Left colon (tissue), 2 donors: ENCODE measurements around the gene KANSL1. TPM values are rescaled to one million over a fixed set of nuclear protein-coding genes. Genes with fewer than 3 reads are reported as not detected.
A peak's percentile ranks its signal among the peaks of the same experiment; 100 is the strongest.
"Not testable (repeated sequence)": the region's sequence is repeated elsewhere in the genome, so short reads cannot be mapped to it uniquely, and the experiment has no call there.

Experiments
- ATAC-seq: fragments of 200-7000 bp; cut with Tn5 transposase; one replicate; pipeline ENCODE4 v1.9.1; 2020; ENCODE audit warnings: mild to moderate bottlenecking, moderate library complexity
- DNase-seq, 2 donors: peaks; one replicate each; pipeline ENCODE4 v3.0.0-alpha.2; 2020
- intact Hi-C, 2 donors: fragments of 100-400 bp; cut with DNase I in 1 of 2; cut with micrococcal nuclease in 1 of 2; formaldehyde crosslinking; loops; one replicate each; pipeline versions ENCODE4 v1.11.2 to v1.14.0; 2022; cut with DNase I, micrococcal nuclease
- long read RNA-seq: library from polyadenylated mRNA; unstranded; transcript quantifications from one replicate; pipeline ENCODE4 v2.0.0, GENCODE V29; 2021
- total RNA-seq, 2 donors: library from RNA; stranded (reverse); fragmentation: NEBNext Ultra II Directional; extraction: Animal tissue kit (Norgen Biotek cat#: 25700); gene quantifications; one replicate each; pipeline ENCODE4 v1.2.1, GENCODE V29; 2021
- donor health status: DM: no; HTN: no; CAD: no.
- donor health status: DM: yes; HTN: yes; CAD: no.

Gene KANSL1
- 10 to 100 TPM; 79.4 to 81.9 TPM for total RNA-seq
- long read RNA-seq, partial matches to known transcripts = 2 of 15 reads
- long read RNA-seq, other reads (novel, unspliced or antisense) = 10 of 15 reads

- peak; percentile 69 for ATAC-seq
- intact Hi-C loops = loop anchor here in 1 of 2 donors (5.0 kb wide), 1 partner anchor 151 kb away; no protein-coding TSS in a partner anchor
- DNase-seq = peak; percentile 89 to 94
Measured at GRCh38 chr17:46193151-46193625, at the start of gene KANSL1. KANSL1 (minus strand) TSS chr17:46193429; CDS start chr17:46172143, 21,286 bp downstream.

- DNase-seq, ATAC-seq, intact Hi-C loops: not testable (repeated sequence)
Measured at GRCh38 chr17:46231359-46231758, 38.1 kb upstream of the KANSL1 start.

- intact Hi-C loops = not testable (repeated sequence)
- ATAC-seq (peak; percentile 99), DNase-seq (peak; percentile 97)
Measured at GRCh38 chr17:46225274-46225794, 32.1 kb upstream of the KANSL1 start.

- intact Hi-C loops, DNase-seq: not testable (repeated sequence)
- peak; percentile 43 for ATAC-seq
Measured at GRCh38 chr17:46224864-46225263, 31.6 kb upstream of the KANSL1 start.

GRCh38 chr17:46223041-46223440, 29.8 kb upstream of the KANSL1 start:
- intact Hi-C loops = not testable (repeated sequence)
- peak; percentile 35 for ATAC-seq

GRCh38 chr17:46216682-46217081, 23.5 kb upstream of the KANSL1 start:
- intact Hi-C loops = no loop called here
- DNase-seq (no peak), ATAC-seq (no peak)

More at GRCh38 chr17:46223041-46223440, 29.8 kb upstream of the KANSL1 start:
- not testable (repeated sequence) for DNase-seq

GRCh38 chr17:46212634-46213435, 19.6 kb upstream of the KANSL1 start:
- intact Hi-C loops = loop anchor here in 1 of 2 donors (5.0 kb wide), 2 partner anchors 166 to 211 kb away; no protein-coding TSS in a partner anchor
- peak; percentile 73 to 82 for DNase-seq
- peak; percentile 84 for ATAC-seq

GRCh38 chr17:46208997-46209396, 15.8 kb upstream of the KANSL1 start:
- intact Hi-C loops = no loop called here
- DNase-seq (no peak), ATAC-seq (no peak)

- intact Hi-C loops = no loop called here
- DNase-seq (no peak), ATAC-seq (no peak)
Measured at GRCh38 chr17:46205975-46206374, 12.7 kb upstream of the KANSL1 start.

- ATAC-seq = peak; percentile 84
- DNase-seq = no peak
- intact Hi-C loops = no loop called here
Measured at GRCh38 chr17:46202424-46202823, 9.2 kb upstream of the KANSL1 start.

- intact Hi-C loops = no loop called here
- ATAC-seq = no peak
- DNase-seq = no peak
Measured at GRCh38 chr17:46201491-46201890, 8.3 kb upstream of the KANSL1 start.

GRCh38 chr17:46200197-46200596, 7.0 kb upstream of the KANSL1 start:
- intact Hi-C loops = no loop called here
- DNase-seq = no peak
- peak; percentile 50 for ATAC-seq

- DNase-seq (no peak), ATAC-seq (no peak)
- intact Hi-C loops = no loop called here
Measured at GRCh38 chr17:46199379-46199778, 6.2 kb upstream of the KANSL1 start.

- ATAC-seq = no peak
- intact Hi-C loops = no loop called here
- no peak for DNase-seq
Measured at GRCh38 chr17:46198233-46198632, 5.0 kb upstream of the KANSL1 start.

- no peak for ATAC-seq
Measured at GRCh38 chr17:46197530-46197929, 4.3 kb upstream of the KANSL1 start.

GRCh38 chr17:46195939-46196716, 2.9 kb upstream of the KANSL1 start:
- DNase-seq = no peak
- intact Hi-C loops = no loop called here
- no peak for ATAC-seq

More at GRCh38 chr17:46197530-46197929, 4.3 kb upstream of the KANSL1 start:
- intact Hi-C loops = no loop called here
- DNase-seq = no peak

- DNase-seq (no peak), ATAC-seq (no peak)
- intact Hi-C loops = no loop called here
Measured at GRCh38 chr17:46195217-46195855, 2.1 kb upstream of the KANSL1 start.

- no peak for DNase-seq
- intact Hi-C loops = loop anchor here in 1 of 2 donors (5.0 kb wide), 1 partner anchor 152 kb away; no protein-coding TSS in a partner anchor
- ATAC-seq = no peak
Measured at GRCh38 chr17:46194393-46195216, 1.4 kb upstream of the KANSL1 start.
